Erythroblast (primary cell): Measurements from ENCODE around the gene PLIN4.

ENCODE experiments used
- GATA1 ChIP-seq: IDR thresholded peaks from 2 replicates; pipeline ENCODE4 v1.6.1; 2011; ENCODE audit warnings: low read depth, mild to moderate bottlenecking, control low read depth, low read length, moderate library complexity
- POLR2A ChIP-seq: IDR thresholded peaks from 2 replicates; pipeline ENCODE4 v1.6.1; 2011; ENCODE audit warnings: mild to moderate bottlenecking, low read length

- TF ChIP-seq POLR2A (no peak), GATA1 (no peak)
These were observed 12.5 kb downstream of the PLIN4 start for GRCh38 chr19:4505570-4506448.
